GM19193 (cell line): ENCODE measurements around the gene FMNL1.

Experiments
- POLR2A ChIP-seq: IDR thresholded peaks from 4 replicates; pipeline ENCODE4 v1.6.1; 2011; ENCODE audit not compliant: insufficient read depth, insufficient read length; ENCODE audit errors: extremely low read depth

Gene FMNL1

DNA sequence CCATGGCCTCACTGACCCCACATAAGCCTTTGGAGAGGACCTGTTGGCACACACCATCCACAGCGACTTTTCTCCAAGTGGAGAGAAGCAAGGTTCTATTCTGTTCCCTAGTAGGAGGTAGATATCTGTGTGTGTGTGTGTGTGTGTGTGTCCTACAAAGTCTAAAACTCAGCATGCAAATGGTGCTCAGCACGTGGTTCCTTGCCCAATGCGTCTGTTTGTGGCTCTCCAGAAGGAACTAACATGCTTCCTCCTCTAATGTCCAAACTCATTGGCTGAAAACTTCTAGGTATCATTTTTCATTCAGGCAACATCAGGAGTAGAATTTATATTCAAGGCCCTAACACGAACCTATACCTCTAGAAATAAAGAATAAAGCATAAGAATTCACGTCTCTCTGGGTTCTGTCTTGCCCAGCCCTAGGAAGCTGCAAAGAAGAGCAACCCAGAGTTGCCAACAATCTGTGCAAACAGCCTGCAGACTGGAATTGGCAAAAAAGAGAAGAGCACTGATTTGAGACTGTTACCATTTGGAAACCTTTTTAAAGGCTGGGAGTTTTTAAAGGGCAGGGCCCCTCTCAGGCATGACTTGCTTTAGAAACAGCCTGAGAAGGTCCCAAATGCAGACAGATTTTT, 69.6 kb downstream of the FMNL1 start:
- no peak for TF ChIP-seq POLR2A

GRCh38 chr17:45292696-45293412, 71.2 kb downstream of the FMNL1 start:
- no peak for TF ChIP-seq POLR2A

- TF ChIP-seq POLR2A, result no peak
Measured at GRCh38 chr17:45293413-45294211, 71.9 kb downstream of the FMNL1 start.

- TF ChIP-seq POLR2A, result no peak
Measured at GRCh38 chr17:45294506-45294905, 72.8 kb downstream of the FMNL1 start.

- TF ChIP-seq POLR2A, result no peak
Measured at GRCh38 chr17:45296003-45296832, 74.5 kb downstream of the FMNL1 start.

DNA sequence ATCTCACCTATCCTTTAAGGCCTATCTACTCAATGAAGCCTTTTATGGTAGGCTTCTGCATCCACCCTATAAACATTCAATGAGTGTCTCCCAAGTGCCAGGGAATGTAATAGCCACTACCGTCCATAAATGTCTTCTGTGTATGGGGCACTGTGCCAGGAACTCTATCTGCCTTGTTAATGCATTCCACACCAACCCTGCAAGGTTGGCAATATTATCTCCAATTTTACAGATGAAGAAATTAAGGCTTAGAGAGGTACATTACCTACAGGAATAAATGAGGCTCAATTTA, 75.1 kb downstream of the FMNL1 start:
- TF ChIP-seq POLR2A, result no peak
